Anterior cingulate cortex (tissue), 58 donors: ENCODE data around the gene GSG1L.

ENCODE experiments used
- DNase-seq, 58 donors: peaks; one replicate each; lab custom pipeline; 2025; lab: John Stamatoyannopoulos, UW

GSG1L gene

GRCh38 chr16:28067604-28068379 is 4.3 kb upstream of the GSG1L start:
- DNase-seq: no peak

DNA sequence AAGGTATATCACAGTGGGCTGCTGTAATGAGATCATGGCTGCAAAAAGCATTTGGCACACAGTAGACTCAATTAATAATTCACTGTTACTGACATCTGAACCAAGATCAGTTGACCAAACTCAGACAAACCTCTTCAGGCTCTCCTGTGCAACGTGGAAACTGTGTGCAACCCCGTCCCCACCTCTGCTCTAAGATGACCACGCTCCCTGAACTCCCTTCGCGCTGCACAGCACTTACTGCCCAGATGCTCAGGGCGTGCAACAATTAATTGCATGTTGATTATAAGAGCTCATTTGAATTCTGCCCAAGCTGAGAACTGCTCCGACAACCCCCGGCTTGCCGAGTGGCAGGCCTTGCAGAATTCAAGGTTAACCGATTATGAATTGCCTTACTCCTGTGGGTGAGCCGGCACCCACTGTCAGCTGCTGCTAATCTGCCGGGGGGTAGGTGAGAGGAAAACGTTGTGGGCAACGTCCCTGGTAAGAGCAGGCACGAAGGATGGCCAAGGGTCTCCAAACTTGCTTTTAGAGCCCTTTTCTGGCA is 1.3 kb upstream of the GSG1L start:
- no peak for DNase-seq

- DNase-seq: no peak
These were observed 636 bp upstream of the GSG1L start for GRCh38 chr16:28064150-28064549.

- no peak for DNase-seq
These were observed 530 bp downstream of the GSG1L start for GRCh38 chr16:28062847-28063521.

- DNase-seq: peak in 1 of 58 donors; percentile 20
These were observed 1.2 kb downstream of the GSG1L start for GRCh38 chr16:28062261-28062846.

DNA sequence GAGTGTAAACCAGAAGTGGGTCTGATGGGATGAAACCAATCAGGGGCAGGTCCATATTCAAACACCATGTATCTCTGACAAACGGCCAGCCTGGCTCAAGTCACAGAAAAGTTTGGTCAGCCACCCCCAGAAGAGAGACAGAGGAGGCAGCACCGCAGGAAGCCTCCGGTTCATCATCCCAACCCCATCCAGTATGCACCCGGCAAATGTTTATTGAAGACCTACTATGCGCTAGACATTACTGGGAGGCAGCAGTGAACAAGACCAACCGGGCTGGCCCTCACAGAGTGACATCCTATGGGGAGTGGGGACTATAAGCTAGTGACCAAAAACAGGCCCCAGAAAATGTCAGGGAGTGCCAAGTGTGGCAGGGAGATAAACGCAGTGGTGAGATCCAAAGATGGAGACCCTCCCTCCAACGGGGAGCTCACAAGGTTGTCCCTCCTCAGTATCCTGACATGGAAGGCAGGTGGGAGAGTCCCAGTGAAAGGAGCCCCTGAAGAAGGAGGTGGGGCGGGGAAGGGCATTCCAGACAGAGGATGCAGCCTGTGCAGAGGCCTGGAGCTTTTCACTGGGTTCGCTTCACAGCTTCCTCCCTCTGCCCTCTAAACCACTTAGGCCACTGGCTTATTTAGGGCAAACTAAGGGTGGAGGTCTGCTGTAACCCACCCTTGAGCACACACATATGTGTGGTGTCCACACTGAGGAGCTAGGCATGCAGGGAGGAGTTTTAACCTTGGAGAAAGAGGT is 2.0 kb downstream of the GSG1L start:
- DNase-seq: no peak

GRCh38 chr16:28059841-28060575 is 3.5 kb downstream of the GSG1L start:
- peak in 1 of 58 donors; percentile 6 for DNase-seq

DNA sequence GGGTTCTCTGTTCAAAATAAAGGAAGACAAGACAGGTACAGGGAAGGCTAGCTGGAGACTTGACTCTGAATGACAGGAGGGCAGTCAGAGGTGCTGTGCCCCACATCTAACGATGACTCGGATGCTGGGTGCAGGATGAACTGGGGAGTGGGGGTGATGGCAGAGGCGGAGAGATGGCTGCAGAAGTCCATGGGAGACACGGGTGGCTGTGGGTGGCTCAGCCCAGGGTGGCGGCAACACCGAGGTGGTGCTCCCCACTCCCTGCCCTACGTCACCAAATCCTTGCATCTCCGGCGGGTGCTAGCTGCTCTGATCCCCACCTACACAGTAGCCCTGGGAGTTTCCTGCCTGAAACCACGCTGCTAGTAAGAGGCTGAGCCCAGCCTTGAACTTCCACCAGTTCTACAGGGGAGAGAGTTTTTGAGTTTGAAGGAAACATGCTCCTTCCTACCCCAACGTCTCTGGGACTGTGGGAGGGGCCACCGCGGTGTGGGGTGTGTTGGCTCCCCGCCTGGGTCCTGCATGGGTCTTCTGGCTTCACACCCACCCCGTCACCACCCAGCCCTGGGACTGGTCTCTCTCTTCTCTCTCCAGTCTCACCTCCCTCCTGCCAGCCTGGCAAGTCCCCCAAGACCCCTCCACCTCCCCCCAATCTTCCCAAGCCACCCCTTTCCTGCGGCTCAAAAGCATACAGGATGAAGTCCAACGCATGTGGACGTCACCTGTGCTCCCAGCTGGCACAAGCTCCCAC is 4.5 kb downstream of the GSG1L start:
- no peak for DNase-seq

GRCh38 chr16:28057949-28058348 is 5.6 kb downstream of the GSG1L start:
- DNase-seq: no peak

- DNase-seq: peak in 2 of 58 donors; percentile 4 to 23
These were observed 10.1 kb downstream of the GSG1L start for GRCh38 chr16:28053461-28053860.

GRCh38 chr16:28052274-28053128 is 11.0 kb downstream of the GSG1L start:
- no peak for DNase-seq

DNA sequence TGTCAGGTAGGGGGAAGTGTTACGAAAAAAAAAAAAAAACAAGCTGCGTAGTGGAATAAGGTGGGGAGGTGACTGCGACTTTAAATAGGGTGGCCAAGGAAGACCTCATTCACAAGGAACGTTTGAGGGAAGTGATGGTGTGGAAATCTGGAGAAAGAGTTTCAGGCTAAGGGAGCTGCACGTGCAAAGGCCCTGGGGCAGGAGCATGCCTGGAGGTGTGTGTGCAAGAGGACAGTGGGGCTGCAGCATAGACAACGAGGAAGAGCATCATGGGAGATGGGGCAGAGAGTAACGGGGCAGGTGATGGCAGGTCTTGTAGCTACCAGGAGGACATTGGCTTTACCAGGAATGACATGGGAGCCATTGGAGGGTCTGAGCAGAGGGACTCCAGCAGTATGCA is 12.0 kb downstream of the GSG1L start:
- DNase-seq: no peak

- peak in 2 of 58 donors; percentile 10 to 36 for DNase-seq
These were observed 20.7 kb downstream of the GSG1L start for GRCh38 chr16:28042811-28043210.

GRCh38 chr16:28041615-28042014 is 21.9 kb downstream of the GSG1L start:
- DNase-seq: no peak

- no peak for DNase-seq
These were observed 23.5 kb downstream of the GSG1L start for GRCh38 chr16:28040039-28040438.

GRCh38 chr16:28039493-28039892 is 24.0 kb downstream of the GSG1L start:
- no peak for DNase-seq

- no peak for DNase-seq
These were observed 25.1 kb downstream of the GSG1L start for GRCh38 chr16:28038409-28038808.

DNA sequence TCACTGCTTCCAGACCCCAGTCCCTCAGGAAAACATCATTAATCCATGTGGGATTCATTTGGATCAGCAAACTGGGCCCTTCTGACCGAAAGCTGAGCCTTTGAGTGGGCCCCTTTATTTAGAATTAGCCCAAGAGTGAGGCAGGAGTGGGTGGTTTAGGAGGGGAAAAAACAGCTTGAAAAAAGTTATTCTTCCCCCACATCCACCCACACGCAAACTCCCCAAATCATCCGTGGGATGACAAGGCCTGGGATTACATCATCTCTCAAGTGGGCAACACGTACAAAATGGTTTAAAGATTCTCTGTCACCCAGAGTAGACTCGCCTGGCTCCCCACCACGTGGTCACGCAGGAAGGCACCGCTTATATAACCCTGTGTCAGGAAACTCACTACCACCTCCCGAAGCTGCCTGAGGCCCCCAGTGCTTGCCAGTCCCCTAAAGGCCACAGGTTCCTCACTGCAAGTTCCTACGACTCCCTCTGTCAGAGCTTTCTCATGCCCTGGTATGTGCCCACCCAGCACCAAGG is 27.6 kb downstream of the GSG1L start:
- DNase-seq: no peak
